Keratinocyte (primary cell): ENCODE results near the gene ANKS1A.

Source experiments
- EZH2 ChIP-seq: IDR thresholded peaks from one replicate; pipeline ENCODE4 v1.6.1; 2012; ENCODE audit warnings: inconsistent platforms, mild to moderate bottlenecking, low read length, moderate library complexity
- TF ChIP-seq, protein P1 (sequence below), 3 experiments: IDR thresholded peaks in 1 of 3; conservative IDR thresholded peaks in 1 of 3; optimal IDR thresholded peaks in 1 of 3; 2 replicates in 2 of 3; 3 replicates in 1 of 3; pipeline versions ENCODE3 to v1.5.1; 2011; ENCODE audit warnings: low read length in 3 of 3, mild to moderate bottlenecking in 3 of 3, moderate library complexity in 2 of 3, control low read depth in 1 of 3, inconsistent platforms in 1 of 3; ENCODE audit not compliant: insufficient read depth in 2 of 3; ENCODE audit errors: extremely low read depth in 1 of 3

DNA sequence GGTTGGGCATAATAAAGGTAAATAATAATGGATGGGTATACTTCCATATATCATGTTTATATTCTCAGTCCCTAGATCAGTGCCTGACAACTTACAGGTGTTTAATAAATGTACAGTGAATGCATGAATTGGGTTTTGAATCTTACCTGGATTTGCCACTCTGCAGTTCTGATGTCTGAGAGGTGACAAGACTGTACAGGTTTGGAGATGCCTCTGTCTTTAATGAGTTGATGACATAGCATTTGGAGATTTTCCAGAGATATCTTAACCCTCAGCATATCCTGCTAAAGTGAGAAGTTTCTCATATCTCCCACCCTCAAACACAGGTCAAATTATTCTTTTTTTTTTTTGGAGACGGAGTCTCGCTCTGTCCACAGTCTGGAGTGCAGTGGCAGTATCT, 2.2 kb downstream of the ANKS1A start:
- TF ChIP-seq, protein P1, sequence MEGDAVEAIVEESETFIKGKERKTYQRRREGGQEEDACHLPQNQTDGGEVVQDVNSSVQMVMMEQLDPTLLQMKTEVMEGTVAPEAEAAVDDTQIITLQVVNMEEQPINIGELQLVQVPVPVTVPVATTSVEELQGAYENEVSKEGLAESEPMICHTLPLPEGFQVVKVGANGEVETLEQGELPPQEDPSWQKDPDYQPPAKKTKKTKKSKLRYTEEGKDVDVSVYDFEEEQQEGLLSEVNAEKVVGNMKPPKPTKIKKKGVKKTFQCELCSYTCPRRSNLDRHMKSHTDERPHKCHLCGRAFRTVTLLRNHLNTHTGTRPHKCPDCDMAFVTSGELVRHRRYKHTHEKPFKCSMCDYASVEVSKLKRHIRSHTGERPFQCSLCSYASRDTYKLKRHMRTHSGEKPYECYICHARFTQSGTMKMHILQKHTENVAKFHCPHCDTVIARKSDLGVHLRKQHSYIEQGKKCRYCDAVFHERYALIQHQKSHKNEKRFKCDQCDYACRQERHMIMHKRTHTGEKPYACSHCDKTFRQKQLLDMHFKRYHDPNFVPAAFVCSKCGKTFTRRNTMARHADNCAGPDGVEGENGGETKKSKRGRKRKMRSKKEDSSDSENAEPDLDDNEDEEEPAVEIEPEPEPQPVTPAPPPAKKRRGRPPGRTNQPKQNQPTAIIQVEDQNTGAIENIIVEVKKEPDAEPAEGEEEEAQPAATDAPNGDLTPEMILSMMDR (optimal IDR thresholded peaks at IDR 0.05 in 1 of 3, IDR thresholded peaks at IDR 0.05 in 1 of 3, conservative IDR thresholded peaks at IDR 0.05 in 1 of 3; ENCODE audit: extremely low read depth in 1 of 3, insufficient read depth in 2 of 3, low read length in 3 of 3): no peak
- TF ChIP-seq EZH2: no peak
